Pancreas (tissue), 10 donors: ENCODE data around the gene ZNF90. TPM values are rescaled to one million over a fixed set of nuclear protein-coding genes. Genes with fewer than 3 reads are reported as not detected.
A peak's percentile ranks its signal among the peaks of the same experiment; 100 is the strongest.
"Not testable (repeated sequence)": the region's sequence is repeated elsewhere in the genome, so short reads cannot be mapped to it uniquely, and the experiment has no call there.

Source experiments
- ATAC-seq, 4 donors: fragments of 200-7000 bp; cut with Tn5 transposase; one replicate each; pipeline versions ENCODE4 v1.8.0 to v1.9.1; 2020; ENCODE audit warnings: mild to moderate bottlenecking in 4 of 4, moderate library complexity in 4 of 4
- DNase-seq, 6 donors: peaks; one replicate each; pipeline ENCODE4 v3.0.0-alpha.2; 2020
- FAIRE-seq: peaks from 2 replicates; lab custom pipeline; 2012; peaks lifted over from hg19 to GRCh38; lab: Jason Lieb, UNC
- H3K27ac ChIP-seq, 4 donors: fragments of 200-600 bp; sonication (generic); 1 replicate in 3 of 4; 2 replicates in 1 of 4; pipeline versions ENCODE4 v1.5.0 to v1.8.0; 2020
- H3K27me3 ChIP-seq, 4 donors: fragments of 200-600 bp; one replicate each; pipeline ENCODE4 v1.8.0; 2021
- H3K36me3 ChIP-seq, 3 donors: fragments of 200-600 bp; sonication (generic) in 1 of 3; one replicate each; pipeline versions ENCODE4 v1.5.0 to v1.8.0; 2020 to 2021
- H3K4me1 ChIP-seq, 3 donors: fragments of 200-600 bp; one replicate each; pipeline ENCODE4 v1.8.0; 2021
- H3K4me3 ChIP-seq, 4 donors: fragments of 200-600 bp; sonication (generic) in 2 of 4; one replicate each; pipeline versions ENCODE4 v1.5.0 to v1.8.0; 2020 to 2021
- H3K9me3 ChIP-seq, 4 donors: fragments of 200-600 bp; one replicate each; pipeline ENCODE4 v1.8.0; 2021
- CTCF ChIP-seq, 4 donors: fragments of 200-600 bp; sonication (generic) in 3 of 4; IDR thresholded peaks; one replicate each; pipeline versions ENCODE4 v1.5.0 to v1.8.0; 2021; ENCODE audit warnings: antibody characterized with exemption in 4 of 4
- WGBS, 2 donors: extraction: QIAGEN DNeasy Blood & Tissue Kit; methylation state at CpG; one replicate each; pipeline ENCODE4 v1.1.7; 2013; 5-methylcytosine and 5-hydroxymethylcytosine counted together
- intact Hi-C, 3 donors: fragments of 100-400 bp; cut with DNase I; formaldehyde crosslinking; loops; one replicate each; pipeline versions ENCODE4 v1.11.1 to v1.14.2; 2022
- polyA plus RNA-seq, 2 donors: library from polyadenylated mRNA; stranded (reverse); fragments of 200-250 nt; gene quantifications; one replicate each; pipeline ENCODE4 v1.2.3, GENCODE V29; 2013
- total RNA-seq, 6 donors: library from RNA; stranded (reverse); fragmentation: NEBNext Ultra II Directional in 4 of 6; extraction: Animal tissue kit (Norgen Biotek cat#: 25700) in 4 of 6; gene quantifications; one replicate each; pipeline versions ENCODE4 v1.2.1 to v1.2.4, GENCODE V29; 2021 to 2023
- donor health status: healthy with polysubstance abuse.
- donor health status: DM: no; HTN: no; CAD: no; lungs with moderate emphysema.
- donor health status: DM: no; HTN: no; CAD: no.
- donor health status: control.
- donor health status: control.
- donor health status: Bipolar disorder and iron deficiency.
- donor health status: DM: yes; HTN: yes; CAD: no.
- donor health status: DM: no; HTN: no; CAD: no.
- donor health status: DM: no; HTN: no; CAD: no.
- donor health status: DM: yes; HTN: yes; CAD: no.

ZNF90 gene
- total and polyA plus RNA-seq, 8 donors, result 1.1 to 4.1 (median 2.8) TPM

- Histone ChIP-seq H3K27me3 (no peaks in the 10 kb centered on the region), H3K4me1 (no peaks in the 10 kb centered on the region), H3K36me3 (peaks cover 0 to 9% (median 0%) of the 10 kb centered on the region in 3 donors), H3K27ac (no peak overlapping the region), H3K4me3 (no peak overlapping the region), H3K9me3 (no peaks in the 10 kb centered on the region)
- no peak for DNase-seq
- TF ChIP-seq CTCF (IDR thresholded peaks at IDR 0.05), result no peak
- intact Hi-C loops, result no loop called here
- 91% methylated on average over 3 of the region's 3 CpGs for WGBS, 2 donors
- no peak for ATAC-seq
- FAIRE-seq, result no peak
Observed at GRCh38 chr19:20102097-20102496, 24.3 kb downstream of the ZNF90 start.

- Histone ChIP-seq H3K4me1 (no peaks in the 10 kb centered on the region), H3K4me3 (no peak overlapping the region), H3K27ac (no peak overlapping the region), H3K27me3 (no peaks in the 10 kb centered on the region), H3K9me3 (no peaks in the 10 kb centered on the region), H3K36me3 (peaks cover 0 to 10% (median 0%) of the 10 kb centered on the region in 3 donors)
- intact Hi-C loops, result no loop called here
- TF ChIP-seq CTCF (IDR thresholded peaks at IDR 0.05), result no peak
- DNase-seq (no peak), FAIRE-seq (no peak), ATAC-seq (no peak)
- 89 to 92% methylated on average over 5 of the region's 5 CpGs for WGBS, 2 donors
Observed at GRCh38 chr19:20103091-20103740, 25.4 kb downstream of the ZNF90 start.

- intact Hi-C loops, result no loop called here
- no peak for TF ChIP-seq CTCF (IDR thresholded peaks at IDR 0.05)
- Histone ChIP-seq H3K27ac (no peak overlapping the region), H3K27me3 (no peaks in the 10 kb centered on the region), H3K4me3 (no peak overlapping the region), H3K9me3 (peaks cover 0 to 3% (median 0%) of the 10 kb centered on the region in 4 donors), H3K4me1 (no peaks in the 10 kb centered on the region), H3K36me3 (peaks cover 0 to 10% (median 0%) of the 10 kb centered on the region in 3 donors)
- FAIRE-seq, result no peak
- WGBS, 2 donors, result 80 to 99% methylated on average over 3 of the region's 3 CpGs
- ATAC-seq, result no peak
- no peak for DNase-seq
Observed at GRCh38 chr19:20107301-20107700, 29.5 kb downstream of the ZNF90 start.

GRCh38 chr19:20118064-20118839 lies 40.5 kb downstream of the ZNF90 start:
- H3K4me3 ChIP-seq, H3K27me3 ChIP-seq, ATAC-seq, H3K27ac ChIP-seq, DNase-seq, H3K36me3 ChIP-seq, FAIRE-seq, intact Hi-C loops, H3K4me1 ChIP-seq: not testable (repeated sequence)
- peaks cover 0 to 17% (median 8%) of the 10 kb centered on the region in 4 donors for H3K9me3 ChIP-seq
- 95 to 97% methylated on average over 6 of the region's 6 CpGs for WGBS, 2 donors

DNA sequence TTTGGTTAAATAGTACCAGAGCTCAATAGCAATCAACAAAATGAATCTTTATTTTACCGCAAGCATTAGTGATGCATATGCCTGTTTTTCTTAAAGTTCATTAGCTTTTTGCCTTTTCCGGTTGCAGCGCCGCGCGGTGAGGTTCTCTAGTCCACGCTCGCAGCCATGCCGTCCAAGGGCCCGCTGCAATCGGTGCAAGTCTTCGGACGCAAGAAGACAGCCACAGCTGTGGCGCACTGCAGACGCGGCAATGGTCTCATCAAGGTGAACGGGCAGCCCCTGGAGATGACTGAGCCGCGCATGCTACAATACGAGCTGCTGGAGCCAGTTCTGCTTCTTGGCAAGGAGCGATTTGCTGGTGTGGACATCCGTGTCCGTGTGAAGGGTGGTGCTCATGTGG lies 47.1 kb downstream of the ZNF90 start:
- H3K9me3 ChIP-seq, result peaks cover 0 to 2% (median 0%) of the 10 kb centered on the region in 4 donors
- no peak overlapping the region for H3K27ac ChIP-seq
- FAIRE-seq, result no peak
- no peaks in the 10 kb centered on the region for H3K4me1 ChIP-seq
- intact Hi-C loops, result no loop called here
- 97 to 98% methylated on average over 23 of the region's 23 CpGs for WGBS, 2 donors
- no peak for TF ChIP-seq CTCF (IDR thresholded peaks at IDR 0.05)
- no peak for ATAC-seq
- no peaks in the 10 kb centered on the region for H3K27me3 ChIP-seq
- no peaks in the 10 kb centered on the region for H3K36me3 ChIP-seq
- no peak overlapping the region for H3K4me3 ChIP-seq
- DNase-seq, result peak in 1 of 6 donors; percentile 17

DNA sequence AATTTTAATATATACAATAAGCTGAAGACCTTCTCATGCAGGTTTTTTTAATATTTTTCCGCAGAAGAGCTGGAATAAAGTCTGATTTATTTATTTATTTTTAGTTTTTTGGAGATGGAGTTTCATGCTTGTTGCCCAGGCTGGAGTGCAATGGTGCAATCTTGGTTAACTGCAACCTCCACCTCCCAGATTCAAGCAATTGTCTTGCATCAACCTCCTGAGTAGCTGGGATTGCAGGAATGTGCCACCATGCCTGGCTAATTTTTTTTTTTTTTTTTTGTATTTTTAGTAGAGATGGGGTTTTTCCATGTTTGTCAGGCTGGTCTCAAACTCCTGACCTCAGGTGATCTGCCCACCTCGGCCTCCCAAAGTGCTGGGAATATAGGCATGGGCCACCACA lies 55.1 kb downstream of the ZNF90 start:
- not testable (repeated sequence) for H3K27me3 ChIP-seq
- 87% methylated on average over 2 of the region's 2 CpGs for WGBS, 2 donors

GRCh38 chr19:20137714-20138113 lies 59.9 kb downstream of the ZNF90 start:
- H3K27ac ChIP-seq, H3K4me1 ChIP-seq, H3K36me3 ChIP-seq, H3K9me3 ChIP-seq, H3K4me3 ChIP-seq, H3K27me3 ChIP-seq, ATAC-seq, intact Hi-C loops, FAIRE-seq: not testable (repeated sequence)
- peak in 1 of 6 donors; percentile 26 for DNase-seq
- 96 to 97% methylated on average over 25 to 26 of the region's 29 CpGs for WGBS, 2 donors

More for the DNA sequence above, 55.1 kb downstream of the ZNF90 start:
- intact Hi-C loops, H3K4me1 ChIP-seq, DNase-seq, H3K9me3 ChIP-seq, H3K27ac ChIP-seq, H3K4me3 ChIP-seq, FAIRE-seq, H3K36me3 ChIP-seq, ATAC-seq: not testable (repeated sequence)
